ENCODE data around the gene KIAA0408. TPM values are rescaled to one million over a fixed set of nuclear protein-coding genes. Genes with fewer than 3 reads are reported as not detected.

Gene KIAA0408
- total RNA-seq, 1 experiment from 2014 or later = 3.1 TPM

GRCh38 chr6:127481628-127482027 lies 22.4 kb upstream of the KIAA0408 start:
- Mint-ChIP-seq H3K4me3 (no peak overlapping the region), H3K36me3 (ENCODE audit: insufficient read depth in 1 of 3, low read depth in 3 of 3) (peaks cover 15 to 40% (median 21%) of the 10 kb centered on the region in 3 experiments; a peak in 6 of 7 replicates), H3K27ac (peak overlapping the region; percentile 73 to 99 (median 97); a peak in 5 of 7 replicates), H3K27me3 (ENCODE audit: low read depth) (no peaks in the 10 kb centered on the region), H3K9me3 (no peaks in the 10 kb centered on the region), H3K4me1 (peaks cover 58 to 62% of the 10 kb centered on the region in 2 experiments)
- H3K18ac ChIP-seq (ENCODE audit: insufficient read length, low read depth, low read length) = no peak overlapping the region
- H2BK12ac ChIP-seq (ENCODE audit: insufficient read length, low read depth, low read length) = no peak overlapping the region
- no peak overlapping the region for H2BK20ac ChIP-seq (ENCODE audit: low read depth, low read length, poor library complexity, severe bottlenecking)
- H2BK5ac ChIP-seq (ENCODE audit: insufficient read length, low read length) = no peak overlapping the region
- TF ChIP-seq CTCF (conservative IDR thresholded peaks at IDR 0.05) = no peak
- no peak overlapping the region for H3K56ac ChIP-seq (ENCODE audit: insufficient read length, low read depth, low read length)
- no peaks in the 10 kb centered on the region for H3K79me2 ChIP-seq (ENCODE audit: insufficient read depth, low read length)
- no peak overlapping the region for H3K4ac ChIP-seq (ENCODE audit: low read depth, low read length)
- no peak overlapping the region for H4K5ac ChIP-seq (ENCODE audit: insufficient read length, low read depth, low read length)
- no peak overlapping the region for H2AFZ ChIP-seq (ENCODE audit: low read length)
- WGBS (ENCODE audit: extremely low coverage, insufficient read length, low lambda C conversion rate) = no CpG with 5 or more reads among the region's 4 CpGs
- no peaks in the 10 kb centered on the region for H3K79me1 ChIP-seq (ENCODE audit: insufficient read depth, low read depth, low read length, poor library complexity, severe bottlenecking)
- H3K23ac ChIP-seq (ENCODE audit: insufficient read length, low read depth, low read length) = no peak overlapping the region
- H3T11ph ChIP-seq (ENCODE audit: low read length) = no peak overlapping the region
- no peak overlapping the region for H2BK120ac ChIP-seq (ENCODE audit: low read depth, low read length, poor library complexity, severe bottlenecking)
- H2AK5ac ChIP-seq (ENCODE audit: insufficient read length, low read length) = no peak overlapping the region
- H3K14ac ChIP-seq (ENCODE audit: insufficient read depth, low read length) = no peak overlapping the region
- H3K9ac ChIP-seq (ENCODE audit: extremely low read depth, insufficient read length, low read length) = no peak overlapping the region
- H4K20me1 ChIP-seq (ENCODE audit: control insufficient read depth, insufficient read depth, insufficient read length) = no peaks in the 10 kb centered on the region
- H3K9me3 ChIP-seq (ENCODE audit: control insufficient read depth, low read depth, low read length) = no peaks in the 10 kb centered on the region
- H2BK15ac ChIP-seq (ENCODE audit: low read depth, low read length) = no peak overlapping the region
- H4K91ac ChIP-seq (ENCODE audit: insufficient read length, low read depth, low read length) = no peak overlapping the region
- no peak for DNase-seq
- peaks cover 6% of the 10 kb centered on the region; the same call in 1 of the 2 replicates for H3K4me1 ChIP-seq (ENCODE audit: insufficient read depth, low read length)
- no peak overlapping the region for H3K4me2 ChIP-seq (ENCODE audit: insufficient read depth, insufficient read length, low read length)
- H4K8ac ChIP-seq (replicated peaks; ENCODE audit: insufficient read length, low read depth, low read length) = no peak overlapping the region
- H3K27me3 ChIP-seq (ENCODE audit: insufficient read depth, low read length) = no peaks in the 10 kb centered on the region
- H3K23me2 ChIP-seq (ENCODE audit: insufficient read length, low read depth, low read length, poor library complexity, severe bottlenecking) = no peaks in the 10 kb centered on the region
- no peak overlapping the region for H3K27ac ChIP-seq (ENCODE audit: insufficient read length, low read depth, low read length)

All from H9 (cell line).